H1 (cell line): ENCODE data around the gene TRHDE. TPM values are rescaled to one million over a fixed set of nuclear protein-coding genes. Genes with fewer than 3 reads are reported as not detected.

Experiments
- CTCF ChIA-PET: fragments of 300-600 bp; sonication (Branson Sonifier 250); formaldehyde crosslinking; loops from one replicate; lab custom pipeline; 2021; ENCODE audit not compliant: partially characterized antibody; lab: Charles Lee
- POLR2A ChIA-PET: fragments of 300-600 bp; sonication (Branson Sonifier 250); formaldehyde crosslinking; loops from one replicate; lab custom pipeline; 2021; ENCODE audit warnings: inconsistent platforms; ENCODE audit not compliant: partially characterized antibody; lab: Charles Lee
- DNase-seq, 2 experiments: peaks; one replicate each; pipeline versions ENCODE4 v3.0.0 to v3.0.0-alpha.2; 2010 to 2022; ENCODE audit warnings: low spot score in 2 of 2, low read depth in 1 of 2, mixed read lengths in 1 of 2
- FAIRE-seq: peaks from 2 replicates; lab custom pipeline; 2011; peaks lifted over from hg19 to GRCh38; lab: Jason Lieb, UNC
- H2AFZ ChIP-seq: 2 replicates; pipeline ENCODE4 v1.8.1; 2012; ENCODE audit warnings: low read length, inconsistent platforms
- H2AK5ac ChIP-seq: 2 replicates; pipeline ENCODE4 v1.6.1; 2013; ENCODE audit warnings: low read depth, low read length
- H2BK120ac ChIP-seq: replicated peaks from 2 replicates; pipeline ENCODE3; 2013; ENCODE audit warnings: low read depth, low read length, inconsistent platforms
- H2BK12ac ChIP-seq: 2 replicates; pipeline ENCODE4 v1.6.1; 2013; ENCODE audit warnings: low read depth, low read length
- H2BK15ac ChIP-seq: 2 replicates; pipeline ENCODE4 v1.6.1; 2013; ENCODE audit warnings: low read length
- H2BK20ac ChIP-seq: 2 replicates; pipeline ENCODE4 v1.6.1; 2013; ENCODE audit warnings: low read length
- H2BK5ac ChIP-seq: 2 replicates; pipeline ENCODE4 v1.6.1; 2013; ENCODE audit warnings: low read depth, low read length
- H3K14ac ChIP-seq: 2 replicates; pipeline ENCODE4 v1.6.1; 2013; ENCODE audit warnings: inconsistent platforms; ENCODE audit not compliant: insufficient read length
- H3K18ac ChIP-seq: 2 replicates; pipeline ENCODE4 v1.6.1; 2013; ENCODE audit warnings: low read length; ENCODE audit errors: extremely low read depth
- H3K23ac ChIP-seq: 2 replicates; pipeline ENCODE4 v1.6.1; 2013; ENCODE audit warnings: inconsistent platforms; ENCODE audit not compliant: insufficient read length
- H3K23me2 ChIP-seq: 2 replicates; pipeline ENCODE4 v1.6.1; 2013; ENCODE audit warnings: low read depth, low read length
- H3K27ac ChIP-seq: 2 replicates; pipeline ENCODE4 v1.6.1; 2011; ENCODE audit warnings: low read depth, low read length, inconsistent platforms
- H3K27me3 ChIP-seq, 4 experiments: replicated peaks in 1 of 4; 1 replicate in 1 of 4; 2 replicates in 3 of 4; pipeline versions ENCODE4 v1.6.1 to v1.8.1; 2011 to 2013; ENCODE audit warnings: low read length in 3 of 4, mild to moderate bottlenecking in 3 of 4, inconsistent platforms in 2 of 4, mixed read lengths in 2 of 4, moderate library complexity in 1 of 4; ENCODE audit not compliant: control insufficient read depth in 3 of 4, insufficient read depth in 3 of 4; ENCODE audit errors: extremely low read depth in 1 of 4
- H3K36me3 ChIP-seq, 4 experiments: 2 replicates each; pipeline versions ENCODE4 v1.6.1 to v1.8.1; 2011 to 2013; ENCODE audit warnings: mild to moderate bottlenecking in 4 of 4, low read length in 3 of 4, moderate library complexity in 2 of 4, control low read depth in 1 of 4, inconsistent platforms in 1 of 4; ENCODE audit not compliant: insufficient read depth in 4 of 4, control insufficient read depth in 2 of 4
- H3K4ac ChIP-seq: replicated peaks from 2 replicates; pipeline ENCODE3; 2013; ENCODE audit warnings: low read length, low read depth, mixed read lengths, inconsistent platforms; ENCODE audit not compliant: insufficient read length
- H3K4me1 ChIP-seq, 4 experiments: replicated peaks in 1 of 4; 1 replicate in 1 of 4; 2 replicates in 3 of 4; pipeline versions ENCODE4 v1.6.1 to v1.8.1; 2011 to 2013; ENCODE audit warnings: low read length in 3 of 4, inconsistent platforms in 2 of 4, mixed read lengths in 1 of 4; ENCODE audit not compliant: insufficient read depth in 4 of 4, control insufficient read depth in 3 of 4
- H3K4me2 ChIP-seq, 2 experiments: 2 replicates each; pipeline versions ENCODE4 v1.6.1 to v1.8.1; 2011 to 2013; ENCODE audit warnings: low read depth in 2 of 2, low read length in 2 of 2, control low read depth in 1 of 2, inconsistent platforms in 1 of 2, mild to moderate bottlenecking in 1 of 2; ENCODE audit not compliant: insufficient read depth in 1 of 2
- H3K4me3 ChIP-seq, 4 experiments: fragments of 200-600, 300-600 bp in 1 of 4; sonication (generic), shearing (Covaris generic), sonication (Bioruptor Twin) in 1 of 4; 2 replicates each; pipeline versions ENCODE4 v1.5.1 to v1.8.1; 2011 to 2016; ENCODE audit warnings: low read length in 4 of 4, low read depth in 3 of 4, control low read depth in 2 of 4, inconsistent platforms in 2 of 4, mild to moderate bottlenecking in 2 of 4, mixed read lengths in 1 of 4, moderate library complexity in 1 of 4; ENCODE audit not compliant: insufficient read depth in 2 of 4; ENCODE audit errors: extremely low read depth in 1 of 4
- H3K56ac ChIP-seq: replicated peaks from 2 replicates; pipeline ENCODE3; 2013; ENCODE audit warnings: low read depth, mild to moderate bottlenecking, mixed read lengths, low read length, inconsistent platforms; ENCODE audit not compliant: insufficient read length
- H3K79me1 ChIP-seq: 2 replicates; pipeline ENCODE4 v1.6.1; 2013; ENCODE audit warnings: low read depth, low read length, control low read depth
- H3K79me2 ChIP-seq, 2 experiments: 2 replicates each; pipeline versions ENCODE4 v1.6.1 to v1.8.1; 2012 to 2013; ENCODE audit warnings: low read length in 2 of 2, mild to moderate bottlenecking in 2 of 2, inconsistent platforms in 1 of 2; ENCODE audit not compliant: insufficient read depth in 2 of 2, control insufficient read depth in 1 of 2
- H3K9ac ChIP-seq, 4 experiments: replicated peaks in 1 of 4; 1 replicate in 1 of 4; 2 replicates in 3 of 4; pipeline versions ENCODE4 v1.6.1 to v1.8.1; 2011 to 2013; ENCODE audit warnings: low read depth in 3 of 4, low read length in 3 of 4, control low read depth in 2 of 4, mild to moderate bottlenecking in 2 of 4, moderate library complexity in 2 of 4, inconsistent platforms in 1 of 4; ENCODE audit errors: extremely low read depth in 1 of 4
- H3K9me3 ChIP-seq, 2 experiments: 2 replicates each; pipeline versions ENCODE4 v1.6.1 to v1.8.1; 2012 to 2013; ENCODE audit warnings: mild to moderate bottlenecking in 2 of 2, moderate library complexity in 2 of 2, control low read depth in 1 of 2, inconsistent platforms in 1 of 2, low read depth in 1 of 2, low read length in 1 of 2, mixed read lengths in 1 of 2; ENCODE audit not compliant: insufficient read depth in 2 of 2
- H4K20me1 ChIP-seq, 2 experiments: replicated peaks in 1 of 2; 2 replicates each; pipeline versions ENCODE3 to v1.8.1; 2011 to 2013; ENCODE audit warnings: inconsistent platforms in 2 of 2, low read length in 2 of 2, mild to moderate bottlenecking in 1 of 2; ENCODE audit not compliant: insufficient read depth in 2 of 2, control insufficient read depth in 1 of 2
- H4K5ac ChIP-seq: 2 replicates; pipeline ENCODE4 v1.6.1; 2013; ENCODE audit warnings: low read length, low read depth, mixed read lengths, inconsistent platforms; ENCODE audit not compliant: insufficient read length
- H4K8ac ChIP-seq: 2 replicates; pipeline ENCODE4 v1.8.0; 2013; ENCODE audit warnings: mild to moderate bottlenecking, moderate library complexity, low read length, inconsistent platforms; ENCODE audit not compliant: insufficient read depth; ENCODE audit errors: extremely low read depth
- H4K91ac ChIP-seq: replicated peaks from 2 replicates; pipeline ENCODE3; 2013; ENCODE audit warnings: low read length, mixed read lengths, inconsistent platforms; ENCODE audit not compliant: insufficient read length
- CBX8 ChIP-seq: fragments of 300-800, 300-1000 bp; sonication (generic); IDR thresholded peaks from 2 replicates; pipeline ENCODE4 v1.7.1; 2016; ENCODE audit warnings: low read depth, low read length, borderline replicate concordance
- CREB1 ChIP-seq: IDR thresholded peaks from 2 replicates; pipeline ENCODE4 v1.6.1; 2012; ENCODE audit warnings: inconsistent platforms
- FOSL1 ChIP-seq: IDR thresholded peaks from 2 replicates; pipeline ENCODE4 v1.6.1; 2011; ENCODE audit warnings: mild to moderate bottlenecking, low read depth, low read length, moderate library complexity; ENCODE audit not compliant: insufficient read depth
- SIX5 ChIP-seq: IDR thresholded peaks from 2 replicates; pipeline ENCODE4 v1.6.1; 2011; ENCODE audit warnings: mild to moderate bottlenecking, low read depth, low read length
- SRF ChIP-seq: IDR thresholded peaks from 2 replicates; pipeline ENCODE4 v1.6.1; 2011; ENCODE audit warnings: mild to moderate bottlenecking, low read depth, low read length, moderate library complexity
- YY1 ChIP-seq: IDR thresholded peaks from 2 replicates; pipeline ENCODE4 v1.6.1; 2011; ENCODE audit warnings: low read depth, mild to moderate bottlenecking, low read length
- WGBS, 2 experiments: shearing (Covaris generic) in 1 of 2; methylation state at CpG; one replicate each; pipeline versions ENCODE4 v1.1.6 to v1.1.7; 2013 to 2015; ENCODE audit warnings: low lambda C conversion rate in 2 of 2, mixed read lengths in 2 of 2, inconsistent platforms in 1 of 2, low coverage in 1 of 2, missing lambda C conversion rate in 1 of 2; ENCODE audit not compliant: insufficient replicate concordance in 2 of 2, insufficient coverage in 1 of 2, insufficient read length in 1 of 2; ENCODE audit errors: extremely low coverage in 1 of 2, missing lambda C conversion rate in 1 of 2; 5-methylcytosine and 5-hydroxymethylcytosine counted together
- polyA plus RNA-seq, 7 experiments: library from polyadenylated mRNA; depleted of rRNA in 3 of 7; stranded (reverse) in 5 of 7; unstranded in 2 of 7; fragments of >200 nt in 5 of 7; fragments of 200-250 nt in 2 of 7; gene quantifications; 1 replicate in 5 of 7; 2 replicates in 1 of 7; 4 replicates in 1 of 7; pipeline versions ENCODE4 v1.2.1 to v1.2.3, GENCODE V29; 2011 to 2013; ENCODE audit warnings: missing spikeins in 2 of 7, mixed read lengths in 2 of 7
- total RNA-seq: library from RNA; stranded (reverse); fragmentation: NEBNext Ultra II Directional; extraction: Animal tissue kit (Norgen Biotek cat#: 25700); gene quantifications from 2 replicates; pipeline ENCODE4 v1.2.1, GENCODE V29; 2021

The TRHDE gene
- total and polyA plus RNA-seq, 2 of the 8 experiments (the other 6 are each of a cell fraction or from before 2014, with no cell fraction given), result 1.3 to 5.0 TPM

DNA sequence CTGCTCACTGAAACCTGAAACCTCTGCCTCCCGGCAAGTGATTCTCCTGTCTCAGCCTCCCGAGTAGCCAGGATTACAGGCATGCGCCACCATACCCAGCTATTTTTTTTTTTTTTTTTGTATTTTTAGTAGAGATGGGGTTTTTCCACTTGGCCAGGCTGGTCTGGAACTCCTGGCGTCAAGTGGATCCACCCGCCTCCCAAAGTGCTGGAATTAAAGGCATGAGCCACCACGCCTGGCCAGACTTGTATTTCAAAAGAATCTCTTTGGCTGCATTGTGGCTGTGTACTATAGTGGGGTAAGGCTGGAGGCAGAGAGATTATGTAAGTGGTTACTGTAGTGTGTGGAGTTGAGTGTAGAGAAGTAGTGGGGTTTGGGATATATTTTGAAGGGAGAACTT lies 35.1 kb downstream of the TRHDE start:
- CTCF ChIA-PET, result interaction anchor here (0.6 kb wide), 1 partner anchor 24 kb away, joined by 6 read pairs; no protein-coding TSS in a partner anchor
- H2BK12ac ChIP-seq, result no peak overlapping the region
- WGBS, 2 experiments, result 86% methylated on average over 6 of the region's 6 CpGs; no CpG with 5 or more reads in 1 of the 2 experiments
- no peaks in the 10 kb centered on the region for H3K4me1 ChIP-seq
- no peak overlapping the region for H3K18ac ChIP-seq
- H3K4ac ChIP-seq, result no peak overlapping the region
- no peaks in the 10 kb centered on the region for H4K20me1 ChIP-seq
- no peak overlapping the region for H2BK5ac ChIP-seq
- DNase-seq (no peak), FAIRE-seq (no peak)
- H4K8ac ChIP-seq, result no peak overlapping the region
- POLR2A ChIA-PET, result no interaction called here
- no peak overlapping the region for H3K23ac ChIP-seq
- H3K23me2 ChIP-seq, result no peaks in the 10 kb centered on the region
- no peak overlapping the region for H3K9ac ChIP-seq
- no peak overlapping the region for H3K56ac ChIP-seq
- H3K79me2 ChIP-seq, result no peaks in the 10 kb centered on the region
- H3K4me2 ChIP-seq, result no peak overlapping the region
- no peak overlapping the region for H3K4me3 ChIP-seq
- no peak overlapping the region for H3K14ac ChIP-seq
- H2AK5ac ChIP-seq, result no peak overlapping the region
- no peaks in the 10 kb centered on the region for H3K27me3 ChIP-seq
- no peaks in the 10 kb centered on the region for H3K9me3 ChIP-seq
- no peak overlapping the region for H2BK15ac ChIP-seq
- no peak for TF ChIP-seq CBX8
- no peak for TF ChIP-seq CREB1
- no peak for TF ChIP-seq SIX5
- no peak for TF ChIP-seq FOSL1
- no peak for TF ChIP-seq SRF
- TF ChIP-seq YY1, result no peak
- no peak overlapping the region for H4K91ac ChIP-seq
- no peak overlapping the region for H2AFZ ChIP-seq
- H2BK20ac ChIP-seq, result no peak overlapping the region
- H4K5ac ChIP-seq, result no peak overlapping the region
- no peak overlapping the region for H3K27ac ChIP-seq
- H3K79me1 ChIP-seq, result no peaks in the 10 kb centered on the region
- H2BK120ac ChIP-seq, result no peak overlapping the region
- no peaks in the 10 kb centered on the region for H3K36me3 ChIP-seq
